Measurements from ENCODE around the gene CASP6.

DNA sequence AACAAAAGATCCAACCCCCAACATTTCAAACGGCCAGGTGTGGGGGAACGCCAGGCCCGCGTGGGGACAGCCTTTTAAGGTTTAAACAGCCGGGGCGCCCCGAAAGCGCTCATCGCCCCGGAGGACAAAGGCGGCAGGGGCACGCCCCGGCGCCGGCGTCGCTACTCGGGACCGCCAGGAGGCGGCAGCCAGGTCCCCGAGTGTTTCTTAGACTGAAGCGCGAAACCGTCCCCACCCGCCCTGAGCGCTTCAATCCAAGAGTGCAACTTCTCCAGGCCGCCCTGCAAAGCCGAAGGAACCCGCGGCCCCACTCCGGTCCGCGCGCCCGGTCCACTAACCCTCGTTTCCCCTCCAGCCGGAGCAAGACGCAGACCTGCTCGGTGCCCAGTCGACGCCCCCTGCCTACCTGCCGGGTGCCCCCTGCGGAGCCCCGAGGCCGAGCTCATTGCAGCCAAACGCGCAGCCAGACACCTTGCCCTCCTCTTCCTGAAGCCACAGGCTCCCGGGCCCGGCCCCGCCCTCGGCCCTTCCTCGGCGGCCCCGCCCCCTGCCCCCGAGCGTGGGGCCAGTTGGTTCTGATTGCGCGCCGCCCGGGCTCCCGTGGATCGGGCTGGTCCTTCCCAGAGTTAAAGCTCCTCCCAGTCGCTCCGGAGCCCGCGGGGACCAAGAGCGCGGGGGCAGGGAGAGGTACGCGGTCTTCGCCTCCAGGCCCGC is at the start of gene CASP6:
- TF ChIP-seq SUZ12 (IDR thresholded peaks at IDR 0.05; ENCODE audit: extremely low read depth, insufficient read depth, insufficient read length) (no peak), ZNF274 (IDR thresholded peaks at IDR 0.05; ENCODE audit: low read depth, low read length) (no peak), YY1 (IDR thresholded peaks at IDR 0.05; ENCODE audit: insufficient read depth, insufficient read length) (no peak)
